SU-DHL-6 (cell line): ENCODE data around the gene MAP3K1.

Experiments used
- EZH2phosphoT487 ChIP-seq: fragments of 200-600 bp; sonication (generic), shearing (Covaris generic); conservative IDR thresholded peaks from 2 replicates; pipeline ENCODE4 v1.6.1; 2018; ENCODE audit warnings: mild to moderate bottlenecking, antibody characterized with exemption, low read length, moderate library complexity, mixed read lengths
- TF ChIP-seq, protein P1 (sequence below): fragments of 200-600 bp; sonication (generic); IDR thresholded peaks from one replicate; pipeline ENCODE4 v1.5.1; 2017; ENCODE audit warnings: antibody characterized with exemption, mild to moderate bottlenecking, low read length, moderate library complexity; ENCODE audit not compliant: insufficient read depth, poor library complexity, severe bottlenecking

DNA sequence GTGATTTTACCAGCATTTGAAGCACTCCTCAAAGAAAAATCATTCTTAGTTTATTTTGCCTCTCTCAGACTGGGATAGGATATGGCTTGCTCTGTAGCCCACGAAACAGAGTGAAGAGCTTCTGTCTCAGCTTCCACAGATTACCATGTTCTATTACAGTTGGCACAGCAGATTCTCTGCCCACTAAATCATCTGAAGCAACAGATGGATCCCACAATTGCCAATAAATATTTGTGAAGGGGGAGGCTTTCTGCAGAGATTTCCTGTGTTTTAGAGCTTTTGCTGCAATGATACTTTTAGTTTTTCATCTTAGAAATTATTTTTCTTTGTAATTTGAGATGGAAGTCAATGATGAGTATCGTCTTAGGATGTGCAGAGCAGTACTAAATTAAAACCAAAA, 12.3 kb upstream of the MAP3K1 start:
- TF ChIP-seq, protein P1, sequence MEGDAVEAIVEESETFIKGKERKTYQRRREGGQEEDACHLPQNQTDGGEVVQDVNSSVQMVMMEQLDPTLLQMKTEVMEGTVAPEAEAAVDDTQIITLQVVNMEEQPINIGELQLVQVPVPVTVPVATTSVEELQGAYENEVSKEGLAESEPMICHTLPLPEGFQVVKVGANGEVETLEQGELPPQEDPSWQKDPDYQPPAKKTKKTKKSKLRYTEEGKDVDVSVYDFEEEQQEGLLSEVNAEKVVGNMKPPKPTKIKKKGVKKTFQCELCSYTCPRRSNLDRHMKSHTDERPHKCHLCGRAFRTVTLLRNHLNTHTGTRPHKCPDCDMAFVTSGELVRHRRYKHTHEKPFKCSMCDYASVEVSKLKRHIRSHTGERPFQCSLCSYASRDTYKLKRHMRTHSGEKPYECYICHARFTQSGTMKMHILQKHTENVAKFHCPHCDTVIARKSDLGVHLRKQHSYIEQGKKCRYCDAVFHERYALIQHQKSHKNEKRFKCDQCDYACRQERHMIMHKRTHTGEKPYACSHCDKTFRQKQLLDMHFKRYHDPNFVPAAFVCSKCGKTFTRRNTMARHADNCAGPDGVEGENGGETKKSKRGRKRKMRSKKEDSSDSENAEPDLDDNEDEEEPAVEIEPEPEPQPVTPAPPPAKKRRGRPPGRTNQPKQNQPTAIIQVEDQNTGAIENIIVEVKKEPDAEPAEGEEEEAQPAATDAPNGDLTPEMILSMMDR = no peak
- TF ChIP-seq EZH2phosphoT487 = no peak
